A673 (cell line): ENCODE results near the gene PCCA. TPM values are rescaled to one million over a fixed set of nuclear protein-coding genes. Genes with fewer than 3 reads are reported as not detected.
"Not testable (repeated sequence)": the region's sequence is repeated elsewhere in the genome, so short reads cannot be mapped to it uniquely, and the experiment has no call there.

Source experiments
- BruUV-seq: library from RNA; stranded (reverse); fragments of 400-500 nt; replicated peaks from 2 replicates; lab custom pipeline; 2021; lab: Mats Ljungman, UMichigan
- CTCF ChIA-PET: fragments of 300-600 bp; sonication (Branson Sonifier 250); formaldehyde crosslinking; loops from one replicate; lab custom pipeline; 2022; ENCODE audit warnings: antibody characterized with exemption; lab: Charles Lee
- POLR2A ChIA-PET: fragments of 300-600 bp; sonication (Branson Sonifier 250); formaldehyde crosslinking; loops from one replicate; lab custom pipeline; 2022; ENCODE audit warnings: antibody characterized with exemption; ENCODE audit not compliant: low non-redundant PET; lab: Charles Lee
- DNase-seq: peaks from one replicate; pipeline ENCODE4 v3.0.0-alpha.2; 2015; ENCODE audit warnings: low spot score
- H3K27ac ChIP-seq: fragments of 200-600 bp; sonication (generic); 2 replicates; pipeline ENCODE4 v1.5.1; 2016; ENCODE audit warnings: mixed run types, low read depth, mild to moderate bottlenecking, mixed read lengths, antibody characterized with exemption, low read length; ENCODE audit not compliant: poor library complexity, severe bottlenecking
- H3K27me3 ChIP-seq: fragments of 200-600 bp; sonication (generic); replicated peaks from 2 replicates; pipeline ENCODE4 v1.6.1; 2017; ENCODE audit warnings: mixed run types, low read depth, mild to moderate bottlenecking, mixed read lengths, antibody characterized with exemption, low read length; ENCODE audit not compliant: insufficient read depth, poor library complexity
- H3K36me3 ChIP-seq: fragments of 200-600 bp; sonication (generic); 2 replicates; pipeline ENCODE4 v1.6.1; 2016; ENCODE audit warnings: mixed run types, mild to moderate bottlenecking, mixed read lengths, antibody characterized with exemption, low read length; ENCODE audit not compliant: insufficient read depth, poor library complexity, severe bottlenecking
- H3K4me1 ChIP-seq: fragments of 200-600 bp; sonication (generic); 2 replicates; pipeline ENCODE4 v1.6.1; 2017; ENCODE audit warnings: mixed run types, mild to moderate bottlenecking, mixed read lengths, antibody characterized with exemption, low read length; ENCODE audit not compliant: insufficient read depth, poor library complexity, severe bottlenecking
- H3K4me3 ChIP-seq: fragments of 200-600 bp; sonication (generic); 2 replicates; pipeline ENCODE4 v1.5.1; 2016; ENCODE audit warnings: low read depth, mixed run types, mild to moderate bottlenecking, mixed read lengths, low read length; ENCODE audit not compliant: poor library complexity, severe bottlenecking
- H3K9me3 ChIP-seq: fragments of 200-600 bp; sonication (generic); 2 replicates; pipeline ENCODE4 v1.6.1; 2016; ENCODE audit warnings: mixed run types, low read depth, mild to moderate bottlenecking, mixed read lengths, antibody characterized with exemption, low read length; ENCODE audit not compliant: poor library complexity, severe bottlenecking
- EZH2 ChIP-seq: fragments of 200-600 bp; sonication (generic); IDR thresholded peaks from 2 replicates; pipeline ENCODE4 v1.6.1; 2017; ENCODE audit warnings: borderline replicate concordance, low read depth, mild to moderate bottlenecking, mixed read lengths, antibody characterized with exemption, low read length; ENCODE audit not compliant: poor library complexity, severe bottlenecking
- intact Hi-C: fragments of 100-400 bp; cut with micrococcal nuclease; formaldehyde crosslinking; loops from one replicate; pipeline ENCODE4 v1.10.0; 2022; ENCODE audit not compliant: unreplicated experiment
- total RNA-seq: library from RNA; stranded (reverse); gene quantifications from 2 replicates; pipeline ENCODE4 v1.2.3, GENCODE V29; 2021
- TF ChIP-seq, protein P1 (sequence below): fragments of 300-800, 200-600 bp; sonication (generic); conservative IDR thresholded peaks from 2 replicates; pipeline ENCODE4 v1.5.1; 2017; ENCODE audit warnings: low read depth, mild to moderate bottlenecking, antibody characterized with exemption, low read length, moderate library complexity, mixed read lengths

Gene PCCA
- total RNA-seq, 1 experiment from 2014 or later, result 93.0 TPM

GRCh38 chr13:100221166-100221565 lies 132.3 kb downstream of the PCCA start:
- CTCF ChIA-PET, result no interaction called here
- intact Hi-C loops, result no loop called here
- Histone ChIP-seq H3K27ac (no peak overlapping the region), H3K9me3 (no peaks in the 10 kb centered on the region), H3K36me3 (no peaks in the 10 kb centered on the region), H3K4me1 (no peaks in the 10 kb centered on the region), H3K4me3 (no peak overlapping the region), H3K27me3 (no peaks in the 10 kb centered on the region)
- no TSS peak for BruUV-seq
- no peak for DNase-seq
- TF ChIP-seq, protein P1, sequence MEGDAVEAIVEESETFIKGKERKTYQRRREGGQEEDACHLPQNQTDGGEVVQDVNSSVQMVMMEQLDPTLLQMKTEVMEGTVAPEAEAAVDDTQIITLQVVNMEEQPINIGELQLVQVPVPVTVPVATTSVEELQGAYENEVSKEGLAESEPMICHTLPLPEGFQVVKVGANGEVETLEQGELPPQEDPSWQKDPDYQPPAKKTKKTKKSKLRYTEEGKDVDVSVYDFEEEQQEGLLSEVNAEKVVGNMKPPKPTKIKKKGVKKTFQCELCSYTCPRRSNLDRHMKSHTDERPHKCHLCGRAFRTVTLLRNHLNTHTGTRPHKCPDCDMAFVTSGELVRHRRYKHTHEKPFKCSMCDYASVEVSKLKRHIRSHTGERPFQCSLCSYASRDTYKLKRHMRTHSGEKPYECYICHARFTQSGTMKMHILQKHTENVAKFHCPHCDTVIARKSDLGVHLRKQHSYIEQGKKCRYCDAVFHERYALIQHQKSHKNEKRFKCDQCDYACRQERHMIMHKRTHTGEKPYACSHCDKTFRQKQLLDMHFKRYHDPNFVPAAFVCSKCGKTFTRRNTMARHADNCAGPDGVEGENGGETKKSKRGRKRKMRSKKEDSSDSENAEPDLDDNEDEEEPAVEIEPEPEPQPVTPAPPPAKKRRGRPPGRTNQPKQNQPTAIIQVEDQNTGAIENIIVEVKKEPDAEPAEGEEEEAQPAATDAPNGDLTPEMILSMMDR, result no peak
- no peak for TF ChIP-seq EZH2
- POLR2A ChIA-PET, result no interaction called here

DNA sequence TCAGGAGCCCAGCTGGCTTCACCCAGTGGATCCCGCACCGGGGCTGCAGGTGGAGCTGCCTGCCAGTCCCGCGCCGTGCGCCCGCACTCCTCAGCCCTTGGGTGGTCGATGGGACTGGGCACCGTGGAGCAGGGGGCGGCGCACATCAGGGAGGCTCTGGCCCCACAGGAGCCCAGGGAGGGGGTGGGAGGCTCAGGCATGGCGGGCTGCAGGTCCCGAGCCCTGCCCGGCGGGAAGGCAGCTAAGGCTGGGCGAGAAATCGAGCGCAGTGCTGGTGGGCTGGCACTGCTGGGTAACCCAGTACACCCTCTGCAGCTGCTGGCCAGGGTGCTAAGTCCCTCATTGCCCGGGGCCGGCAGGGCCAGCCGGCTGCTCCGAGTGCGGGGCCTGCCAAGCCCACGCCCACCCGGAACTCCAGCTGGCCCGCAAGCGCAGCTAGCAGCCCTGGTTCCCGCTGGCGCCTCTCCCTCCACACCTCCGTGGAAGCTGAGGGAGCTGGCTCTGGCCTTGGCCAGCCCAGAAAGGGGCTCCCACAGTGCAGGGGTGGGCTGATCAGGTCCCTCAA lies 135.2 kb downstream of the PCCA start:
- H3K9me3 ChIP-seq, DNase-seq, H3K4me3 ChIP-seq, intact Hi-C loops, H3K4me1 ChIP-seq, H3K36me3 ChIP-seq, BruUV-seq, POLR2A ChIA-PET, H3K27me3 ChIP-seq, H3K27ac ChIP-seq, CTCF ChIA-PET: not testable (repeated sequence)

DNA sequence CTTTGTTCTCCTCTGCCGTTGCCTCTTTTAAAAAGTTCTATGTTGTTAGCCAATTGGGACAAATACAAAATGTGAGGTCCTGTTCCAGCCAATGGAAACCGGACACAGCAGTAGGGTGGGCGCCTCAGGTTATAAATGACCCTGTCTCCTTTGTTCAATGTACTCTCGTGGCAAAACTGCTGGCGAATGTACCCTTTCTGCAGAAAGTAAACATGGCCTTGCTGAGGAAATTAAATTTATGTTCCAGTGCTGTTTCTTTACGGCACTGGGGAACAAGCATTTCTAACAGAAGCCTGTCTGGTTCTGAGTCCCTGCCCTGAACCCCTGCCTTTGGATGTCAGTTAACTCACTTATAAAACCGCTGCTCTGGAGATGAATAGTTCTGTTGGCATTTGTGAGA lies 140.7 kb downstream of the PCCA start:
- ChIA-PET CTCF (no interaction called here), POLR2A (no interaction called here)
- Histone ChIP-seq H3K36me3 (no peaks in the 10 kb centered on the region), H3K27me3 (no peaks in the 10 kb centered on the region), H3K27ac (no peak overlapping the region), H3K4me1 (peaks cover 30% of the 10 kb centered on the region), H3K4me3 (no peak overlapping the region), H3K9me3 (no peaks in the 10 kb centered on the region)
- no TSS peak for BruUV-seq
- no peak for TF ChIP-seq EZH2
- TF ChIP-seq, protein P1, result no peak
- no peak for DNase-seq
- intact Hi-C loops, result no loop called here

DNA sequence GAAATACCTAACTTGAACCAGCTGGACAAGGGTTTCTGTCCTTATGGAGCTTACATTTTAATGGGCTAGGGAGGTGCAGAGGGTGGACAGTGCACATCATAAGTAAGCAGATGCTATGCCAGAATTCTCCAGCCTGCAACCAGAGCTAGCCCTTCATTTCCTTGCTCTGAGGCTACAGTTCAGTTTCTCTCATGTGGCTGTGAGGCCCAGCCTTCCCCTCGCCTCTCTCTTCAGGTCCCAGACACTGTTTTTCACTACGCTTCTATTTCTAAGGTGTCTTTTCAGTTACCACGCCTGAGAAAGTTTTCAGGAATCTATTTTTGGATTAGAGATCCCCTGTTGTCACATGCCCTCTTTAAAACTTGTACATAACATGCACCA lies 141.9 kb downstream of the PCCA start:
- no peak for TF ChIP-seq EZH2
- TF ChIP-seq, protein P1, result no peak
- H3K4me1 ChIP-seq, result peaks cover 36% of the 10 kb centered on the region
- CTCF ChIA-PET, result no interaction called here
- H3K36me3 ChIP-seq, result no peaks in the 10 kb centered on the region
- POLR2A ChIA-PET, result no interaction called here
- H3K9me3 ChIP-seq, result no peaks in the 10 kb centered on the region
- H3K27me3 ChIP-seq, result no peaks in the 10 kb centered on the region
- no peak overlapping the region for H3K4me3 ChIP-seq
- no TSS peak for BruUV-seq
- no peak for DNase-seq
- H3K27ac ChIP-seq, result peak overlapping the region; percentile 45
- intact Hi-C loops, result no loop called here
